Neural progenitor cell (in vitro differentiated cells): Measurements from ENCODE around the gene WWOX. TPM values are rescaled to one million over a fixed set of nuclear protein-coding genes. Genes with fewer than 3 reads are reported as not detected.

Experiments
- DNase-seq: peaks from one replicate; pipeline ENCODE4 v3.0.0-alpha.2; 2016; ENCODE audit warnings: low spot score
- H2AFZ ChIP-seq: fragments of 200-600 bp; sonication (generic); replicated peaks from 2 replicates; pipeline ENCODE4 v1.6.1; 2016; ENCODE audit warnings: antibody characterized with exemption
- H3F3A ChIP-seq: fragments of 200-600 bp; sonication (generic); 2 replicates; pipeline ENCODE4 v1.6.1; 2016; ENCODE audit warnings: antibody characterized with exemption, low read depth
- H3K27ac ChIP-seq: fragments of 200-600 bp; sonication (generic); 2 replicates; pipeline ENCODE4 v1.5.1; 2016; ENCODE audit warnings: mild to moderate bottlenecking
- H3K27me3 ChIP-seq: fragments of 200-600 bp; sonication (generic); 2 replicates; pipeline ENCODE4 v1.6.1; 2016; ENCODE audit warnings: mild to moderate bottlenecking, moderate library complexity
- H3K36me3 ChIP-seq: fragments of 200-600 bp; sonication (generic); 2 replicates; pipeline ENCODE4 v1.5.1; 2016
- H3K4me1 ChIP-seq: fragments of 200-600 bp; sonication (generic); 2 replicates; pipeline ENCODE4 v1.6.1; 2016; ENCODE audit warnings: mixed run types
- H3K4me2 ChIP-seq: fragments of 200-600 bp; sonication (generic); 2 replicates; pipeline ENCODE4 v1.6.1; 2016
- H3K4me3 ChIP-seq: fragments of 200-600 bp; sonication (generic); 2 replicates; pipeline ENCODE4 v1.5.1; 2016
- H3K79me2 ChIP-seq: fragments of 200-600 bp; sonication (generic); 2 replicates; pipeline ENCODE4 v1.6.1; 2016; ENCODE audit warnings: low read depth
- H3K9ac ChIP-seq: fragments of 200-600 bp; sonication (generic); 2 replicates; pipeline ENCODE4 v1.6.1; 2016
- H3K9me3 ChIP-seq: fragments of 200-600 bp; sonication (generic); 2 replicates; pipeline ENCODE4 v1.5.1; 2016; ENCODE audit warnings: low read depth
- H4K20me1 ChIP-seq: fragments of 200-600 bp; sonication (generic); 2 replicates; pipeline ENCODE4 v1.6.1; 2016; ENCODE audit warnings: low read depth
- H3K27ac Mint-ChIP-seq: 3 replicates; pipeline ENCODE4 v1.8.0; 2021; ENCODE audit warnings: mixed read lengths
- H3K27me3 Mint-ChIP-seq: 2 replicates; pipeline ENCODE4 v1.8.0; 2022; ENCODE audit warnings: low read depth, mild to moderate bottlenecking, inconsistent platforms, moderate library complexity, mixed read lengths; ENCODE audit not compliant: insufficient read depth
- H3K36me3 Mint-ChIP-seq: 3 replicates; pipeline ENCODE4 v1.8.0; 2021; ENCODE audit warnings: mixed read lengths
- H3K4me1 Mint-ChIP-seq: 3 replicates; pipeline ENCODE4 v1.8.0; 2021; ENCODE audit warnings: mixed read lengths
- H3K4me3 Mint-ChIP-seq: 3 replicates; pipeline ENCODE4 v1.8.0; 2021; ENCODE audit warnings: mild to moderate bottlenecking, moderate library complexity, mixed read lengths
- H3K9me3 Mint-ChIP-seq: 3 replicates; pipeline ENCODE4 v1.8.0; 2020; ENCODE audit warnings: mixed read lengths
- CTCF ChIP-seq: fragments of 200-600 bp; sonication (generic); IDR thresholded peaks from 2 replicates; pipeline ENCODE4 v1.5.1; 2017; ENCODE audit warnings: antibody characterized with exemption, mild to moderate bottlenecking
- EZH2 ChIP-seq: fragments of 200-600 bp; sonication (generic); IDR thresholded peaks from 2 replicates; pipeline ENCODE4 v1.6.1; 2017; ENCODE audit warnings: antibody characterized with exemption, mild to moderate bottlenecking, moderate library complexity
- EZH2phosphoT487 ChIP-seq: fragments of 200-600 bp; sonication (generic); IDR thresholded peaks from 2 replicates; pipeline ENCODE4 v1.6.1; 2017; ENCODE audit warnings: antibody characterized with exemption
- total RNA-seq: library from RNA; depleted of rRNA; stranded (reverse); fragments of >200 nt; gene quantifications from 2 replicates; pipeline ENCODE4 v1.2.3, GENCODE V29; 2015; ENCODE audit warnings: low replicate concordance

WWOX gene
- total RNA-seq, 1 donor from 2014 or later, result 63.7 TPM

GRCh38 chr16:78443542-78444364, 344.3 kb downstream of the WWOX start:
- Histone ChIP-seq H3K27me3 (no peaks in the 10 kb centered on the region), H3K4me2 (no peak overlapping the region), H3K79me2 (no peaks in the 10 kb centered on the region), H2AFZ (no peak overlapping the region), H3F3A (no peaks in the 10 kb centered on the region), H3K4me3 (no peak overlapping the region), H3K27ac (no peak overlapping the region), H4K20me1 (no peaks in the 10 kb centered on the region), H3K36me3 (no peaks in the 10 kb centered on the region), H3K4me1 (peaks cover 11% of the 10 kb centered on the region), H3K9ac (no peak overlapping the region), H3K9me3 (no peaks in the 10 kb centered on the region)
- H3K36me3 Mint-ChIP-seq, result no peaks in the 10 kb centered on the region
- no peak for TF ChIP-seq CTCF
- TF ChIP-seq EZH2phosphoT487, result no peak
- TF ChIP-seq EZH2, result no peak
- H3K4me3 Mint-ChIP-seq, result no peak overlapping the region
- peaks cover 15% of the 10 kb centered on the region for H3K4me1 Mint-ChIP-seq
- H3K27me3 Mint-ChIP-seq, result no peaks in the 10 kb centered on the region
- no peaks in the 10 kb centered on the region for H3K9me3 Mint-ChIP-seq
- peak; percentile 16 for DNase-seq
- H3K27ac Mint-ChIP-seq, result no peak overlapping the region

- no peaks in the 10 kb centered on the region for H3K79me2 ChIP-seq
- H3K27ac Mint-ChIP-seq, result no peak overlapping the region
- H3K4me2 ChIP-seq, result no peak overlapping the region
- H3K27me3 ChIP-seq, result no peaks in the 10 kb centered on the region
- no peaks in the 10 kb centered on the region for H3K9me3 ChIP-seq
- H3K4me3 ChIP-seq, result no peak overlapping the region
- no peaks in the 10 kb centered on the region for H3K9me3 Mint-ChIP-seq
- H3F3A ChIP-seq, result no peaks in the 10 kb centered on the region
- no peaks in the 10 kb centered on the region for H4K20me1 ChIP-seq
- H3K36me3 Mint-ChIP-seq, result no peaks in the 10 kb centered on the region
- H3K4me1 ChIP-seq, result peaks cover 11% of the 10 kb centered on the region
- H3K27ac ChIP-seq, result no peak overlapping the region
- no peak overlapping the region for H3K9ac ChIP-seq
- H3K4me3 Mint-ChIP-seq, result no peak overlapping the region
- no peak overlapping the region for H2AFZ ChIP-seq
- no peaks in the 10 kb centered on the region for H3K36me3 ChIP-seq
- no peaks in the 10 kb centered on the region for H3K27me3 Mint-ChIP-seq
- TF ChIP-seq EZH2 (no peak), EZH2phosphoT487 (no peak), CTCF (no peak)
- DNase-seq, result no peak
- H3K4me1 Mint-ChIP-seq, result peaks cover 16% of the 10 kb centered on the region
Observed at GRCh38 chr16:78445818-78446217, 346.4 kb downstream of the WWOX start.

GRCh38 chr16:78446486-78446885, 347.0 kb downstream of the WWOX start:
- Histone ChIP-seq H4K20me1 (no peaks in the 10 kb centered on the region), H2AFZ (no peak overlapping the region), H3K9me3 (no peaks in the 10 kb centered on the region), H3K27ac (no peak overlapping the region), H3K4me2 (no peak overlapping the region), H3F3A (no peaks in the 10 kb centered on the region), H3K27me3 (no peaks in the 10 kb centered on the region), H3K36me3 (no peaks in the 10 kb centered on the region), H3K9ac (no peak overlapping the region), H3K79me2 (no peaks in the 10 kb centered on the region), H3K4me1 (peaks cover 11% of the 10 kb centered on the region), H3K4me3 (no peak overlapping the region)
- no peak for DNase-seq
- Mint-ChIP-seq H3K9me3 (no peaks in the 10 kb centered on the region), H3K27me3 (no peaks in the 10 kb centered on the region), H3K4me3 (no peak overlapping the region), H3K36me3 (no peaks in the 10 kb centered on the region), H3K27ac (no peak overlapping the region), H3K4me1 (peaks cover 16% of the 10 kb centered on the region)
- TF ChIP-seq EZH2 (no peak), CTCF (no peak), EZH2phosphoT487 (no peak)
